RWPE2 (cell line): Measurements from ENCODE around the gene LHFPL2.
A peak's percentile ranks its signal among the peaks of the same experiment; 100 is the strongest.

Experiments
- ATAC-seq: fragments of 200-7000 bp; cut with Tn5 transposase; 3 replicates; pipeline ENCODE4 v1.9.1; 2021; ENCODE audit warnings: low read depth
- DNase-seq: peaks from one replicate; pipeline ENCODE4 v3.0.0-alpha.2; 2020; ENCODE audit warnings: low spot score
- H3K27ac ChIP-seq: fragments of 450-650 bp; 2 replicates; pipeline ENCODE4 v1.5.1; 2017; ENCODE audit warnings: mild to moderate bottlenecking; ENCODE audit not compliant: poor library complexity, severe bottlenecking
- H3K27me3 ChIP-seq: fragments of 250-450 bp; sonication (Bioruptor Pico); 2 replicates; pipeline ENCODE4 v1.5.1; 2021; ENCODE audit warnings: mild to moderate bottlenecking, moderate library complexity; ENCODE audit not compliant: insufficient read depth, poor library complexity, severe bottlenecking
- H3K36me3 ChIP-seq: fragments of 250-450 bp; sonication (Bioruptor Pico); 2 replicates; pipeline ENCODE4 v1.5.1; 2020; ENCODE audit warnings: low read depth, mild to moderate bottlenecking, moderate library complexity
- H3K4me1 ChIP-seq: fragments of 250-450 bp; sonication (Bioruptor Pico); 2 replicates; pipeline ENCODE4 v1.5.1; 2021; ENCODE audit warnings: mild to moderate bottlenecking, moderate library complexity; ENCODE audit not compliant: insufficient read depth, poor library complexity, severe bottlenecking
- H3K4me3 ChIP-seq: fragments of 250-450 bp; sonication (Bioruptor Pico); 2 replicates; pipeline ENCODE4 v1.5.1; 2021; ENCODE audit warnings: mild to moderate bottlenecking, moderate library complexity; ENCODE audit not compliant: severe bottlenecking
- H3K9me3 ChIP-seq: fragments of 250-450 bp; sonication (Bioruptor Pico); 2 replicates; pipeline ENCODE4 v1.5.1; 2021; ENCODE audit warnings: mild to moderate bottlenecking, moderate library complexity; ENCODE audit not compliant: severe bottlenecking
- CTCF ChIP-seq: fragments of 450-650 bp; IDR thresholded peaks from one replicate; pipeline ENCODE4 v1.5.1; 2017; ENCODE audit warnings: mild to moderate bottlenecking, moderate library complexity; ENCODE audit not compliant: poor library complexity, severe bottlenecking

Gene LHFPL2

GRCh38 chr5:78540335-78541085 lies 108.1 kb downstream of the LHFPL2 start:
- Histone ChIP-seq H3K27me3 (no peaks in the 10 kb centered on the region), H3K27ac (no peak overlapping the region), H3K36me3 (no peaks in the 10 kb centered on the region), H3K4me3 (no peak overlapping the region), H3K4me1 (peaks cover 6% of the 10 kb centered on the region), H3K9me3 (no peaks in the 10 kb centered on the region)
- TF ChIP-seq CTCF: peak; percentile 6
- ATAC-seq (no peak), DNase-seq (no peak)

GRCh38 chr5:78538240-78538850 lies 110.2 kb downstream of the LHFPL2 start:
- no peak for DNase-seq
- ATAC-seq: peak; percentile 56
- Histone ChIP-seq H3K36me3 (no peaks in the 10 kb centered on the region), H3K9me3 (no peaks in the 10 kb centered on the region), H3K27me3 (no peaks in the 10 kb centered on the region), H3K4me3 (no peak overlapping the region), H3K4me1 (peaks cover 6% of the 10 kb centered on the region), H3K27ac (no peak overlapping the region)
- TF ChIP-seq CTCF: no peak

- no peak for DNase-seq
- Histone ChIP-seq H3K27ac (no peak overlapping the region), H3K9me3 (no peaks in the 10 kb centered on the region), H3K36me3 (no peaks in the 10 kb centered on the region), H3K27me3 (no peaks in the 10 kb centered on the region), H3K4me1 (peaks cover 6% of the 10 kb centered on the region), H3K4me3 (no peak overlapping the region)
- peak; percentile 86 for ATAC-seq
- peak; percentile 80 for TF ChIP-seq CTCF
Observed at GRCh38 chr5:78537821-78538220, 110.8 kb downstream of the LHFPL2 start.

GRCh38 chr5:78537411-78537810 lies 111.2 kb downstream of the LHFPL2 start:
- ATAC-seq (no peak), DNase-seq (no peak)
- Histone ChIP-seq H3K4me1 (peaks cover 6% of the 10 kb centered on the region), H3K9me3 (no peaks in the 10 kb centered on the region), H3K4me3 (no peak overlapping the region), H3K36me3 (no peaks in the 10 kb centered on the region), H3K27ac (no peak overlapping the region), H3K27me3 (no peaks in the 10 kb centered on the region)
- no peak for TF ChIP-seq CTCF

- no peaks in the 10 kb centered on the region for H3K27me3 ChIP-seq
- no peaks in the 10 kb centered on the region for H3K9me3 ChIP-seq
- no peak overlapping the region for H3K27ac ChIP-seq
- H3K4me1 ChIP-seq: peaks cover 6% of the 10 kb centered on the region
- no peak for ATAC-seq
- DNase-seq: no peak
- H3K4me3 ChIP-seq: no peak overlapping the region
- no peak for TF ChIP-seq CTCF
- no peaks in the 10 kb centered on the region for H3K36me3 ChIP-seq
Observed at GRCh38 chr5:78536661-78537196, 111.8 kb downstream of the LHFPL2 start.
